SIG-M5 treated with dmso at 0.1 percent for 504 hours (cell line): ENCODE measurements around the gene TCOF1.

ENCODE experiments used
- DNase-seq: peaks from one replicate; lab custom pipeline; 2025; ENCODE audit not compliant: unreplicated experiment; lab: John Stamatoyannopoulos, UW

The TCOF1 gene

GRCh38 chr5:150347451-150347850, 10.0 kb upstream of the TCOF1 start:
- no peak for DNase-seq

- no peak for DNase-seq
Measured at GRCh38 chr5:150349681-150350275, 7.7 kb upstream of the TCOF1 start.

- peak; percentile 51 for DNase-seq
Measured at GRCh38 chr5:150350524-150351344, 6.8 kb upstream of the TCOF1 start.

- no peak for DNase-seq
Measured at GRCh38 chr5:150352244-150353031, 5.1 kb upstream of the TCOF1 start.

GRCh38 chr5:150353032-150353675, 4.3 kb upstream of the TCOF1 start:
- no peak for DNase-seq

GRCh38 chr5:150355791-150356190, 1.7 kb upstream of the TCOF1 start:
- no peak for DNase-seq

GRCh38 chr5:150356575-150357294, 762 bp upstream of the TCOF1 start:
- no peak for DNase-seq

GRCh38 chr5:150358261-150359095, 981 bp downstream of the TCOF1 start:
- DNase-seq, result no peak

GRCh38 chr5:150361301-150361700, 3.8 kb downstream of the TCOF1 start:
- no peak for DNase-seq

- no peak for DNase-seq
Measured at GRCh38 chr5:150363185-150363584, 5.7 kb downstream of the TCOF1 start.

GRCh38 chr5:150364004-150364403, 6.5 kb downstream of the TCOF1 start:
- DNase-seq, result no peak

GRCh38 chr5:150368526-150368925, 11.0 kb downstream of the TCOF1 start:
- DNase-seq, result no peak

- peak; percentile 5 for DNase-seq
Measured at GRCh38 chr5:150372639-150373038, 15.1 kb downstream of the TCOF1 start.

GRCh38 chr5:150374651-150375050, 17.2 kb downstream of the TCOF1 start:
- DNase-seq, result no peak

- DNase-seq, result no peak
Measured at GRCh38 chr5:150376799-150377771, 19.6 kb downstream of the TCOF1 start.

- no peak for DNase-seq
Measured at GRCh38 chr5:150377964-150378694, 20.6 kb downstream of the TCOF1 start.

GRCh38 chr5:150384701-150385100, 27.2 kb downstream of the TCOF1 start:
- DNase-seq, result no peak
